ENCODE measurements around the gene FBXO2.

Gene FBXO2

DNA sequence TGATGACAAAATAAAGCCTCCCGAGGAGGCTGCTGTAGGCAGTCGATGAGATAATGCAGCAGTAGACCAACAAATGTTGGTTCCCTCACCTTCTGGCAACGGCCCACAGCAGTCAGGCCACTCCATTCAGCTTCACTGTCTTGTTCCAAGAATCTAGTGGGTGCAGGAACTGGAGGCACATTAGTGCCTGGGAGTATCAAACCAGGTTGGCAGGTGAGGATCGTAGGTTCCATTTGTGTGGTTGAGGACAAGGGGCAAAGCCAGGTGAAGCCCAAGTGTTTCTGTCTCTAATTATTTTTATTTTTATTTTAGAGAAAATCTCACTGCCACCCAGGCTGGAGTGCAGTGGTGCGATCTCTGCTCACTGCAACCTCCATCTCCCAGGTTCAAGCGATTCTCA is 13.3 kb downstream of the FBXO2 start:
- Mint-ChIP-seq H3K4me3 (no peak overlapping the region), H3K9me3 (no peaks in the 10 kb centered on the region), H3K36me3 (ENCODE audit: low read depth) (no peaks in the 10 kb centered on the region), H3K4me1 (no peaks in the 10 kb centered on the region), H3K27ac (no peak overlapping the region), H3K27me3 (ENCODE audit: low read depth, poor library complexity) (peaks cover 48% of the 10 kb centered on the region)
- no peak for DNase-seq
- TF ChIP-seq, protein P1, sequence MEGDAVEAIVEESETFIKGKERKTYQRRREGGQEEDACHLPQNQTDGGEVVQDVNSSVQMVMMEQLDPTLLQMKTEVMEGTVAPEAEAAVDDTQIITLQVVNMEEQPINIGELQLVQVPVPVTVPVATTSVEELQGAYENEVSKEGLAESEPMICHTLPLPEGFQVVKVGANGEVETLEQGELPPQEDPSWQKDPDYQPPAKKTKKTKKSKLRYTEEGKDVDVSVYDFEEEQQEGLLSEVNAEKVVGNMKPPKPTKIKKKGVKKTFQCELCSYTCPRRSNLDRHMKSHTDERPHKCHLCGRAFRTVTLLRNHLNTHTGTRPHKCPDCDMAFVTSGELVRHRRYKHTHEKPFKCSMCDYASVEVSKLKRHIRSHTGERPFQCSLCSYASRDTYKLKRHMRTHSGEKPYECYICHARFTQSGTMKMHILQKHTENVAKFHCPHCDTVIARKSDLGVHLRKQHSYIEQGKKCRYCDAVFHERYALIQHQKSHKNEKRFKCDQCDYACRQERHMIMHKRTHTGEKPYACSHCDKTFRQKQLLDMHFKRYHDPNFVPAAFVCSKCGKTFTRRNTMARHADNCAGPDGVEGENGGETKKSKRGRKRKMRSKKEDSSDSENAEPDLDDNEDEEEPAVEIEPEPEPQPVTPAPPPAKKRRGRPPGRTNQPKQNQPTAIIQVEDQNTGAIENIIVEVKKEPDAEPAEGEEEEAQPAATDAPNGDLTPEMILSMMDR (IDR thresholded peaks at IDR 0.05): no peak

DNA sequence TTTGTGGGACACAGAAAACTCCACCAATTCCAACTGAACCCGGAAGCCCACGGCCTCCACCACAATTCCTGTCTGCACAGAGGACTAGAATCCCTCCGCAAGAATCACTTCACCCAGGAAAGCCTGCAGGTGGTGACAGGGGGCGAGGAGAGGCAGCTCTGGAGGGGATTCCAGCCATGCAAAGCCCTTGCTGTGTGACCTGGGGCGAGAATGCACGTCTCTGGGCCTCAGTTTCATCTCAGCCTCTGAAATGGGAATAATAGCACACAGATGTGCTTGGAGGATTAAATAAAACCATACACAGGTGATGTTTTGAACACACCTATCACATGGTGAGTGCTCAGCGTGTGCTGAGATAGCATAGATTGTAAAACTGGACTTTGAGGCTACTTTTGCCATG is 14.1 kb downstream of the FBXO2 start:
- no peak for DNase-seq
- Mint-ChIP-seq H3K36me3 (ENCODE audit: low read depth) (no peaks in the 10 kb centered on the region), H3K9me3 (no peaks in the 10 kb centered on the region), H3K27ac (no peak overlapping the region), H3K4me1 (no peaks in the 10 kb centered on the region), H3K27me3 (ENCODE audit: low read depth, poor library complexity) (peaks cover 53% of the 10 kb centered on the region), H3K4me3 (no peak overlapping the region)
- TF ChIP-seq, protein P1 (IDR thresholded peaks at IDR 0.05): no peak

DNA sequence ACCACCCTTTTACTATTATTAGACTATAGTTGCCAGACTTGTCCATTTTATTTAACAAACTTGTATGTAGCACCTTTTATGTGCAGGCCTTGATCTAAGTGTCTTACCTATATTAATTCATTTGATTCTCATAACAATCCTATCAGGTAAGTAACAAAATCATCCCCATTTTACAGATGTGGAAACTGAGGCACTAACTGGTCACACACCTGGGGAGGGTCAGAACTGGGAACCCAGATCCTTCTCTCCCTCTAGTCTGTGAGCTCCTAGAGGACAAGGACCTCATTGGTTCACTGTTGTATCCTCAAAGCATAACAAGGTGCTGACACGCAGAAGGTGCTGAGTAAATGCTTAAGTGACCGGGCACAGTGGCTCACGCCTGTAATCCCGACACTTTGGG is 14.9 kb downstream of the FBXO2 start:
- Mint-ChIP-seq H3K36me3 (ENCODE audit: low read depth) (no peaks in the 10 kb centered on the region), H3K27me3 (ENCODE audit: low read depth, poor library complexity) (peaks cover 58% of the 10 kb centered on the region), H3K4me1 (peaks cover 7% of the 10 kb centered on the region), H3K27ac (no peak overlapping the region), H3K9me3 (no peaks in the 10 kb centered on the region), H3K4me3 (no peak overlapping the region)
- no peak for DNase-seq
- TF ChIP-seq, protein P1 (IDR thresholded peaks at IDR 0.05): no peak

DNA sequence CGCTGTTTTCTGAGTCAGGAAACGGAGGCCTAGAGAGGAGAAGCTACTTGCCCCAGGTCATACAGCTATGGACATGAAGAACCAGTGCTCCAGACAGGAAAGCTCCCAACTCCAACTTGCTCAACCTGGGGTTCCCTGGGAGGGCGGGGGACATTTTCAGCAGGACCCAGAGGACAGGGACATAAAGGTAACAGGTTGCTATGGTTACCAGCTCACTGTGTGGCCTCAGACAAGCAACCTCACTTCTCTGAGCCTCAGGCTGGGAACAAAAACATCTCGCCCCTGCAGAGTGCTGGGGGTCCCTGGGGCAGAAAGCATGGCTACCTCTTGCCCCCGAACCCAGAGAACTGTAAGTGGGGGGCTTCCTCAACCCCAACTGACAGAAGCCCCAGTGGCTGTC is 16.1 kb downstream of the FBXO2 start:
- H3K9me3 Mint-ChIP-seq: no peaks in the 10 kb centered on the region
- no peaks in the 10 kb centered on the region for H3K36me3 Mint-ChIP-seq (ENCODE audit: low read depth)
- H3K4me1 Mint-ChIP-seq: peaks cover 12% of the 10 kb centered on the region
- peaks cover 65% of the 10 kb centered on the region for H3K27me3 Mint-ChIP-seq (ENCODE audit: low read depth, poor library complexity)
- DNase-seq: no peak
- no peak overlapping the region for H3K27ac Mint-ChIP-seq
- no peak overlapping the region for H3K4me3 Mint-ChIP-seq
- TF ChIP-seq, protein P1 (IDR thresholded peaks at IDR 0.05): no peak

DNA sequence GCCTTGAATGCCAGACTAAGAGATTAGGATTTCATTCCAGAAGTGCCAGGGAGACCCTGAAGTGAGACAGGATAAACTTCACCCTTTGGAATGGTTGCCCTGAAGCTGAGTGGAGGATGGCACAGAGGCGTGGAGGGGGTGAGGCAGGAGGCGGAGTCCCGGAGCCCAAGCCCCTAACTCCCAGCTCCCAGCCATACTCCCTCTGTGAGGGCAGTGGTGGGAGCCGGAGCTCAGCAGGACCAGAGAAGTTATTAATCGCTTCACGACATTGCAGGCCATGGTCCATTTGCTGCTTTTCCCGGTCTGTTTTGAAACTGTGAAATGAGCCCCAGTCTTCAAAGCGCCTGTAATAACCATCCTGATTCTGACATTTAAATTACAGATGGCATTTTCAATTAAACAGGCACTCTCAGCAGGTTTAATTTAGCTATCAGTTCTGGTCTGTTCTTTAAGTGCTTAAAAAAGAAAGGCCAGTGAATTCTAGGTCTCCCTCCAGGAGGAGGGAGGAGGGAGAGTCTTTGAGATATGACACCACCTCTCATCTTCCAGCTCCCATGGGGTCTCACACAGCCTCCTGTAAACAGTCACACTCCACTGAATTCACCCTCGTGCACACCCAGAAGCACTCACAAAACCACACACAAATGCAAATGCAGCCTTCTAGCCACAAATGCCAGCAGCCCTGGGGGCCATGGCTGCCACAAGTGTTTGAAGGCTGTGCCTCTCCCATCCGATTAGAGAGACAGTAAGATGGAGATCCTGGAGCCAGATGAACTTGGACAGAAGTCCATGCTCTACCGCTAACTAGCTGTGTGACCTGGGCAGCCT is 19.6 kb downstream of the FBXO2 start:
- no peak overlapping the region for H3K4me3 Mint-ChIP-seq

More for the DNA sequence above, 19.6 kb downstream of the FBXO2 start:
- H3K27me3 Mint-ChIP-seq (ENCODE audit: low read depth, poor library complexity): peaks cover 85% of the 10 kb centered on the region
- no peak overlapping the region for H3K27ac Mint-ChIP-seq
- no peaks in the 10 kb centered on the region for H3K36me3 Mint-ChIP-seq (ENCODE audit: low read depth)
- peaks cover 19% of the 10 kb centered on the region for H3K4me1 Mint-ChIP-seq
- H3K9me3 Mint-ChIP-seq: no peaks in the 10 kb centered on the region
- TF ChIP-seq, protein P1 (IDR thresholded peaks at IDR 0.05): no peak
- no peak for DNase-seq

All from nephron progenitor cell (in vitro differentiated cells).